ENCODE results near the gene WDSUB1.

DNA sequence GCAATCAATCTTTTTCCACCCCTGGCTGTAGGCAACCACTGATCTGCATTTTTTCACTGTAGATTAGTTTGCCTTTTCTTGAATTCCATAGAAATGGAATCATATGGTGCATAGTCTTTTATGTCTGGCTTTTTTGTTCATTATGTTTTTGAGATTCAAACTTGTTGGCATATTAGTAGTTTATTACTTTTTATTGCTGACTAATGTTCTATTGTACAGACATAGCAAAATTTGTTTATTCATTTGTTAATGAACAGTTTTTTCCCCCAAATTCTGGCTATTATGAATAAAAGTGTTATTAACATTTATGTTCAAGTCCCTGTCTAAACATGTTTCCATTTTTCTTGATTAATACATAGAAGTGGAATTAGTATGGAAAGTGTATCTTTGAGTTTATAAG is 21.4 kb upstream of the WDSUB1 start:
- TF ChIP-seq, protein P1, sequence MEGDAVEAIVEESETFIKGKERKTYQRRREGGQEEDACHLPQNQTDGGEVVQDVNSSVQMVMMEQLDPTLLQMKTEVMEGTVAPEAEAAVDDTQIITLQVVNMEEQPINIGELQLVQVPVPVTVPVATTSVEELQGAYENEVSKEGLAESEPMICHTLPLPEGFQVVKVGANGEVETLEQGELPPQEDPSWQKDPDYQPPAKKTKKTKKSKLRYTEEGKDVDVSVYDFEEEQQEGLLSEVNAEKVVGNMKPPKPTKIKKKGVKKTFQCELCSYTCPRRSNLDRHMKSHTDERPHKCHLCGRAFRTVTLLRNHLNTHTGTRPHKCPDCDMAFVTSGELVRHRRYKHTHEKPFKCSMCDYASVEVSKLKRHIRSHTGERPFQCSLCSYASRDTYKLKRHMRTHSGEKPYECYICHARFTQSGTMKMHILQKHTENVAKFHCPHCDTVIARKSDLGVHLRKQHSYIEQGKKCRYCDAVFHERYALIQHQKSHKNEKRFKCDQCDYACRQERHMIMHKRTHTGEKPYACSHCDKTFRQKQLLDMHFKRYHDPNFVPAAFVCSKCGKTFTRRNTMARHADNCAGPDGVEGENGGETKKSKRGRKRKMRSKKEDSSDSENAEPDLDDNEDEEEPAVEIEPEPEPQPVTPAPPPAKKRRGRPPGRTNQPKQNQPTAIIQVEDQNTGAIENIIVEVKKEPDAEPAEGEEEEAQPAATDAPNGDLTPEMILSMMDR (conservative IDR thresholded peaks at IDR 0.05; ENCODE audit: low read length), result no peak
- TF ChIP-seq EZH2phosphoT487 (IDR thresholded peaks at IDR 0.05; ENCODE audit: borderline replicate concordance, low read depth, low read length), result no peak
